Colonic mucosa (tissue), 4 donors: ENCODE results near the gene ELFN2. TPM values are rescaled to one million over a fixed set of nuclear protein-coding genes. Genes with fewer than 3 reads are reported as not detected.

ENCODE experiments used
- DNase-seq: peaks from one replicate; pipeline ENCODE4 v3.0.0-alpha.2; 2020
- H3K27ac ChIP-seq: fragments of 200-600 bp; one replicate; pipeline ENCODE4 v1.8.0; 2021
- H3K27me3 ChIP-seq: fragments of 200-600 bp; one replicate; pipeline ENCODE4 v1.8.0; 2021
- H3K36me3 ChIP-seq: fragments of 200-600 bp; one replicate; pipeline ENCODE4 v1.8.0; 2021
- H3K4me1 ChIP-seq: fragments of 200-600 bp; one replicate; pipeline ENCODE4 v1.8.0; 2021; ENCODE audit warnings: mild to moderate bottlenecking
- H3K4me3 ChIP-seq: fragments of 200-600 bp; one replicate; pipeline ENCODE4 v1.8.0; 2021
- H3K9ac ChIP-seq, 2 donors: one replicate each; pipeline ENCODE4 v1.7.0; 2013; ENCODE audit warnings: control low read depth in 2 of 2, low read depth in 2 of 2, low read length in 2 of 2
- H3K9me3 ChIP-seq: fragments of 200-600 bp; one replicate; pipeline ENCODE4 v1.8.0; 2021
- intact Hi-C: fragments of 100-400 bp; cut with DNase I; formaldehyde crosslinking; loops from one replicate; pipeline ENCODE4 v1.14.1; 2022
- total RNA-seq, 2 donors: library from RNA; stranded (reverse); fragmentation: NEBNext Ultra II Directional in 1 of 2; extraction: Animal tissue kit (Norgen Biotek cat#: 25700) in 1 of 2; gene quantifications; one replicate each; pipeline ENCODE4 v1.2.1, GENCODE V29; 2021
- TF ChIP-seq, protein P1 (sequence below): fragments of 200-600 bp; IDR thresholded peaks from one replicate; pipeline ENCODE4 v1.8.0; 2022; ENCODE audit warnings: antibody characterized with exemption, mild to moderate bottlenecking
- donor health status: healthy.
- donor health status: DM: no; HTN: no; CAD: no.
- donor health status: DM: no; HTN: no; CAD: no.

Gene ELFN2
- total RNA-seq, 2 donors from 2014 or later: 0.07 to 0.21 TPM

DNA sequence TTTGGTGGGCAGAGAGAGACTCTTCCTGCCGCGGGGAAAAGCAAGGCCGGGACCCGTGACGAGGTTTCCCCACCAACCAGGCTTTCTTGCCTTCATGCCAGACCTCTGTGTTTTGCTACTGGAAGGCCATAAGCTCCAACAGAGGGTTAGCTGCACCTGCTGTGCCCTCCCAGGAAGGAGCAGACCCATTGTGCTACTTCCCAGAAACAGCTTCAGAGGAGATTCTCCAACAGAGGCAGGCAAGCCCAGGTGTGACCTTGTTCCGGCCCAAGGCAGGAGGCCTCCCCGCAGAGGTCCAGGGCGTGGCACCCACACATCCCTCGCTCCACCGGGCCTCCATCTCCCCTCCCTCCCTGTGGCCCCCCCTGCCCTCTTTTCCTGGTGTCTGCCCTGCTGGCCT, 57.8 kb downstream of the ELFN2 start:
- Histone ChIP-seq H3K4me1 (no peaks in the 10 kb centered on the region), H3K27ac (no peak overlapping the region), H3K36me3 (no peaks in the 10 kb centered on the region), H3K27me3 (no peaks in the 10 kb centered on the region), H3K9ac (no peak overlapping the region), H3K4me3 (no peak overlapping the region), H3K9me3 (no peaks in the 10 kb centered on the region)
- DNase-seq: no peak
- intact Hi-C loops: no loop called here
- TF ChIP-seq, protein P1, sequence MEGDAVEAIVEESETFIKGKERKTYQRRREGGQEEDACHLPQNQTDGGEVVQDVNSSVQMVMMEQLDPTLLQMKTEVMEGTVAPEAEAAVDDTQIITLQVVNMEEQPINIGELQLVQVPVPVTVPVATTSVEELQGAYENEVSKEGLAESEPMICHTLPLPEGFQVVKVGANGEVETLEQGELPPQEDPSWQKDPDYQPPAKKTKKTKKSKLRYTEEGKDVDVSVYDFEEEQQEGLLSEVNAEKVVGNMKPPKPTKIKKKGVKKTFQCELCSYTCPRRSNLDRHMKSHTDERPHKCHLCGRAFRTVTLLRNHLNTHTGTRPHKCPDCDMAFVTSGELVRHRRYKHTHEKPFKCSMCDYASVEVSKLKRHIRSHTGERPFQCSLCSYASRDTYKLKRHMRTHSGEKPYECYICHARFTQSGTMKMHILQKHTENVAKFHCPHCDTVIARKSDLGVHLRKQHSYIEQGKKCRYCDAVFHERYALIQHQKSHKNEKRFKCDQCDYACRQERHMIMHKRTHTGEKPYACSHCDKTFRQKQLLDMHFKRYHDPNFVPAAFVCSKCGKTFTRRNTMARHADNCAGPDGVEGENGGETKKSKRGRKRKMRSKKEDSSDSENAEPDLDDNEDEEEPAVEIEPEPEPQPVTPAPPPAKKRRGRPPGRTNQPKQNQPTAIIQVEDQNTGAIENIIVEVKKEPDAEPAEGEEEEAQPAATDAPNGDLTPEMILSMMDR: no peak

DNA sequence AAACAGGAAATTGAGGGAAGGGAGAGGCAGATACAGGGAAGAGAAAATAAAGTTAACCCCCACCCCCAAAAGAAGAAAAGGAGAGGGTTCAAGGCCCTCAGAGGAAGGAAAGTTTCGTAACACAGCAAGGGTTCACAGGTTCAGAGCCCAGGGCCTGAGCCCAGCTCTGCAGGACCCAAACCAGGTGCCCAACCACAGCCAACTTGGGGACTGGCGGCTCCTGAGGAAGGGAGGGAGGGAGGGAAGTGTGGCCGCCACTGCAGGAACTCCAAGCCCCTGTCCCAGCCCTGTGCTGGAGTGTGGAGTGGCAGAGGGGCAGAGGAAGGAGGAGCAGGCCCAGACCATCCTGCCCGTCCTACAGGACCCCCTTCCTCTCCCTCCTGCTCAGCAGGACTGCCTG, 59.2 kb downstream of the ELFN2 start:
- H3K4me1 ChIP-seq: no peaks in the 10 kb centered on the region
- intact Hi-C loops: no loop called here
- H3K27me3 ChIP-seq: no peaks in the 10 kb centered on the region
- H3K36me3 ChIP-seq: no peaks in the 10 kb centered on the region
- DNase-seq: no peak
- no peak overlapping the region for H3K9ac ChIP-seq
- no peak overlapping the region for H3K27ac ChIP-seq
- no peak overlapping the region for H3K4me3 ChIP-seq
- H3K9me3 ChIP-seq: no peaks in the 10 kb centered on the region
- TF ChIP-seq, protein P1: no peak

DNA sequence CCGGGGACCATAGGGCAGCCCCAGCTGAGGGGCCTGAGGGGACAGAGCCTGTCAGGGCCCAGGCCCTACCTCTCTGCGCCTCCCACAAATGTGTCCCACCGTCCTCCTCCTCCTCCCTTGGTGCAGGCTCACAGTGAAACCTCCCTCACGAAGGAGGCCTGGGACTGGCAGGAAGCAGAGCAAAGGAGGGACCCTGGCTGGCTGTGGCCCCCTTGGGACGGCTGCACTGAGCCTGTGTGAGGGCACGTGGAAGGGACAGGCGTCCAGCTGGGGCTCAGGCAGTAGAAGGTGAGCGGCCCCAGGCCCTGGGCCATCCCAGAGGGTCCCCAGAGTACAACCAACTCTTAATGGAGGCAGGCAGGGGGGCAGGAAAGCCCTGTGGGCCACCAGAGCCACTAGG, 60.7 kb downstream of the ELFN2 start:
- no peaks in the 10 kb centered on the region for H3K27me3 ChIP-seq
- DNase-seq: no peak
- H3K4me3 ChIP-seq: no peak overlapping the region
- TF ChIP-seq, protein P1: no peak
- no peaks in the 10 kb centered on the region for H3K4me1 ChIP-seq
- H3K27ac ChIP-seq: no peak overlapping the region
- no peaks in the 10 kb centered on the region for H3K36me3 ChIP-seq
- no peaks in the 10 kb centered on the region for H3K9me3 ChIP-seq
- intact Hi-C loops: no loop called here
- H3K9ac ChIP-seq: no peak overlapping the region

DNA sequence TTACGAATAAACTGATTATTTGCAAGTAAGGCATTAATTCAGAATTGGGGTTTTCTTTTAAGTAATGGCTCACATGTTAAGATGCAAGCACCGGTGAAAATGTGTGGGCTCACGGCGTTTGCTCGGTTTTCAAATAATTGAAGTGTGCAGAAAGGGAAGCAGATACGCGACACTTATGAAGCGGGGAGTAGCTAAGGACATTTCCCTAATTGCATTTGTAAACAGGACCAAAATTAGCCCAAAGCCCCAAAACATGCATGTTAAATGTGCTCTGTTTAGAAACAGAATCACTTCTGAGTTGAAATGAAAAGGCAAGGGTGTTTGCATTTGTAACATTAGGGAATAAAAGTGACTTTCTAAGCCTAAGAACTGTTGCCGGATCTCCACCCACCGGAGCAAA, 61.3 kb downstream of the ELFN2 start:
- Histone ChIP-seq H3K27ac (no peak overlapping the region), H3K9ac (no peak overlapping the region), H3K36me3 (no peaks in the 10 kb centered on the region), H3K4me3 (no peak overlapping the region), H3K4me1 (no peaks in the 10 kb centered on the region), H3K27me3 (no peaks in the 10 kb centered on the region), H3K9me3 (no peaks in the 10 kb centered on the region)
- no peak for DNase-seq
- intact Hi-C loops: no loop called here
- TF ChIP-seq, protein P1: no peak

DNA sequence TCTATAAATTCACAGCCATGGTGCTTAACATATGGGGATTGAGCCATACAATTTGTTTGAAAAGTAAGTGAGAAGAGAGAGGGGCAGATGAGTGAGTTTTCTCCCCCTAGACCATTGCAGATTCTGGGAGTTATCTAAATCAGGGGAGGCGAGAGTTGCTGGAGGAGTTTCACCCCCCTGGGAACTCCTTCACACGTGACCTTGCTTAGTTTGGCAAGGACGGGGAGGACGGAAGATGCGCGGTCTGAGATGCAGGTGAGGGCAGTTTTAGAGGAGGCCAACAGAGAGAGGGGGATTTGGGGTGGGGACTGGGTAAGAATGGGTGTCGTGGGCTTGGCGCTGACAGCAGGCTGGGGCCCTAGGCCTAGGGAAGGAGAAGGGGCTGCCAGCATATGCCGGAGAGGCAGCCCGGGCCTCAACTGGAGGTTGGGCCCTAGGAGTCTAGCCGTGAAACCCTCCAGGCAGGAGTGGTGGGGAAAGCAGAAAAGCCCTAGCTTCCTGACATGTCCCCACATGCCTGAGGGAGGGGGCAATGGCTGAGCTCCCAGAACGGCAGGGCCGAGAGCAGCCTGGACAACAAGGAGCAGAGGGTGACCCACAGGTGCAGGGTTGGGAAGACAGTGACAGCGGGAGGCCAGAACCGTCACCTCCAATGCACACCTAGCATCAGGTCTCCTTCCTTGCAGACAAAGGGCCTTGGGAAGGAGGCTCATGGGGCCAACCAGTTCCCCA, 63.9 kb downstream of the ELFN2 start:
- H3K27me3 ChIP-seq: no peaks in the 10 kb centered on the region
- intact Hi-C loops: no loop called here
- H3K4me3 ChIP-seq: no peak overlapping the region
- no peaks in the 10 kb centered on the region for H3K9me3 ChIP-seq
- H3K9ac ChIP-seq: no peak overlapping the region
- no peaks in the 10 kb centered on the region for H3K36me3 ChIP-seq
- H3K27ac ChIP-seq: no peak overlapping the region
- TF ChIP-seq, protein P1: no peak
- no peaks in the 10 kb centered on the region for H3K4me1 ChIP-seq
- DNase-seq: no peak
